IMR-90 (cell line): Measurements from ENCODE around the gene TTC28.

ENCODE experiments used
- MAZ ChIP-seq: IDR thresholded peaks from 2 replicates; pipeline ENCODE4 v1.6.1; 2012; ENCODE audit warnings: low read depth, mild to moderate bottlenecking, low read length, improper control_type of control experiment, moderate library complexity, borderline replicate concordance
- MXI1 ChIP-seq: IDR thresholded peaks from 2 replicates; pipeline ENCODE4 v1.6.1; 2012; ENCODE audit warnings: low read depth, mild to moderate bottlenecking, low read length, moderate library complexity, borderline replicate concordance
- POLR2A ChIP-seq: IDR thresholded peaks from 2 replicates; pipeline ENCODE4 v1.6.1; 2012; ENCODE audit warnings: mild to moderate bottlenecking, low read depth, low read length
- RAD21 ChIP-seq: IDR thresholded peaks from 2 replicates; pipeline ENCODE4 v1.6.1; 2012; ENCODE audit warnings: low read length, improper control_type of control experiment
- RCOR1 ChIP-seq: IDR thresholded peaks from 2 replicates; pipeline ENCODE4 v1.6.1; 2012; ENCODE audit warnings: mild to moderate bottlenecking, low read length, improper control_type of control experiment; ENCODE audit not compliant: insufficient replicate concordance
- RFX5 ChIP-seq: IDR thresholded peaks from 2 replicates; pipeline ENCODE4 v1.8.0; 2012; ENCODE audit warnings: low read depth, mild to moderate bottlenecking, low read length, moderate library complexity
- TF ChIP-seq, protein P1 (sequence below): conservative IDR thresholded peaks from 2 replicates; pipeline ENCODE4 v1.5.1; 2012; ENCODE audit warnings: mild to moderate bottlenecking, low read depth, low read length, improper control_type of control experiment
- TF ChIP-seq, protein P2 (sequence below): fragments of 150-350 bp; IDR thresholded peaks from 2 replicates; pipeline ENCODE4 v1.6.1; 2017; ENCODE audit warnings: mild to moderate bottlenecking, antibody characterized with exemption, low read length, low read depth
- TF ChIP-seq, protein P3 (sequence below): fragments of 150-350 bp; IDR thresholded peaks from 2 replicates; pipeline ENCODE4 v1.6.1; 2016; ENCODE audit warnings: low read depth, mild to moderate bottlenecking, low read length, moderate library complexity, borderline replicate concordance

DNA sequence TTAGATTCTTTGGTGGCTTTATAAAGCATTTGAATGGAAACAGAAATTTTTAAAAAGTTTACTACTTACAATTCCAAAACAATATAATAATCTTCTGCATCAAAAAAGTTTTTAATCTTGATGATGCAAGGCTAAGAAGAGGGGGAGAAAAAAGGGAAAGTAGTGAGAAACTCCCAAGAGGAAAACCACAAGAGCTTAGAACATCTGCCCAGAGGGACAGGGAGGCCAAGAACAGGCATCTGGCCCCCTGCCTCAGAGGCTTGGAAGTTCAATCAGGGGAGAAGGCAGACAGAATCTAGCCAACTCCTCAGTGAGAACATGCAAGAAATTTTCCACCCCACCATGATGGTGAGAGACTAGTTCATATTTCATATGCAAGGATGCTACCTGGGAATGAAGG, 23.8 kb upstream of the TTC28 start:
- TF ChIP-seq, protein P1, sequence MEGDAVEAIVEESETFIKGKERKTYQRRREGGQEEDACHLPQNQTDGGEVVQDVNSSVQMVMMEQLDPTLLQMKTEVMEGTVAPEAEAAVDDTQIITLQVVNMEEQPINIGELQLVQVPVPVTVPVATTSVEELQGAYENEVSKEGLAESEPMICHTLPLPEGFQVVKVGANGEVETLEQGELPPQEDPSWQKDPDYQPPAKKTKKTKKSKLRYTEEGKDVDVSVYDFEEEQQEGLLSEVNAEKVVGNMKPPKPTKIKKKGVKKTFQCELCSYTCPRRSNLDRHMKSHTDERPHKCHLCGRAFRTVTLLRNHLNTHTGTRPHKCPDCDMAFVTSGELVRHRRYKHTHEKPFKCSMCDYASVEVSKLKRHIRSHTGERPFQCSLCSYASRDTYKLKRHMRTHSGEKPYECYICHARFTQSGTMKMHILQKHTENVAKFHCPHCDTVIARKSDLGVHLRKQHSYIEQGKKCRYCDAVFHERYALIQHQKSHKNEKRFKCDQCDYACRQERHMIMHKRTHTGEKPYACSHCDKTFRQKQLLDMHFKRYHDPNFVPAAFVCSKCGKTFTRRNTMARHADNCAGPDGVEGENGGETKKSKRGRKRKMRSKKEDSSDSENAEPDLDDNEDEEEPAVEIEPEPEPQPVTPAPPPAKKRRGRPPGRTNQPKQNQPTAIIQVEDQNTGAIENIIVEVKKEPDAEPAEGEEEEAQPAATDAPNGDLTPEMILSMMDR: no peak
- no peak for TF ChIP-seq POLR2A
- no peak for TF ChIP-seq MXI1
- TF ChIP-seq RFX5: no peak
- TF ChIP-seq RAD21: no peak
- TF ChIP-seq, protein P2, sequence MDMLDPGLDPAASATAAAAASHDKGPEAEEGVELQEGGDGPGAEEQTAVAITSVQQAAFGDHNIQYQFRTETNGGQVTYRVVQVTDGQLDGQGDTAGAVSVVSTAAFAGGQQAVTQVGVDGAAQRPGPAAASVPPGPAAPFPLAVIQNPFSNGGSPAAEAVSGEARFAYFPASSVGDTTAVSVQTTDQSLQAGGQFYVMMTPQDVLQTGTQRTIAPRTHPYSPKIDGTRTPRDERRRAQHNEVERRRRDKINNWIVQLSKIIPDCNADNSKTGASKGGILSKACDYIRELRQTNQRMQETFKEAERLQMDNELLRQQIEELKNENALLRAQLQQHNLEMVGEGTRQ: no peak
- TF ChIP-seq, protein P3, sequence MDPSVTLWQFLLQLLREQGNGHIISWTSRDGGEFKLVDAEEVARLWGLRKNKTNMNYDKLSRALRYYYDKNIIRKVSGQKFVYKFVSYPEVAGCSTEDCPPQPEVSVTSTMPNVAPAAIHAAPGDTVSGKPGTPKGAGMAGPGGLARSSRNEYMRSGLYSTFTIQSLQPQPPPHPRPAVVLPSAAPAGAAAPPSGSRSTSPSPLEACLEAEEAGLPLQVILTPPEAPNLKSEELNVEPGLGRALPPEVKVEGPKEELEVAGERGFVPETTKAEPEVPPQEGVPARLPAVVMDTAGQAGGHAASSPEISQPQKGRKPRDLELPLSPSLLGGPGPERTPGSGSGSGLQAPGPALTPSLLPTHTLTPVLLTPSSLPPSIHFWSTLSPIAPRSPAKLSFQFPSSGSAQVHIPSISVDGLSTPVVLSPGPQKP: no peak
- no peak for TF ChIP-seq MAZ
- TF ChIP-seq RCOR1: no peak
